GM12864 (cell line): ENCODE data around the gene KANK4.

Experiments
- DNase-seq: peaks from one replicate; pipeline ENCODE4 v3.0.0-alpha.2; 2011; ENCODE audit warnings: low read depth
- H3K4me3 ChIP-seq: 2 replicates; pipeline ENCODE4 v1.5.1; 2011; ENCODE audit warnings: mild to moderate bottlenecking, low read depth, low read length, control low read depth
- CTCF ChIP-seq: IDR thresholded peaks from 2 replicates; pipeline ENCODE4 v1.5.1; 2011; ENCODE audit warnings: low read depth, mild to moderate bottlenecking, moderate library complexity, low read length, control low read depth, inconsistent platforms; ENCODE audit errors: missing control alignments

KANK4 gene

GRCh38 chr1:62318756-62319544 is at the start of gene KANK4:
KANK4 (minus strand) TSS chr1:62319434; CDS start chr1:62281564, 37,870 bp downstream.
- no peak for DNase-seq
- TF ChIP-seq CTCF, result no peak
- H3K4me3 ChIP-seq, result no peak within 1 kb of the TSS

- no peak for DNase-seq
- no peak for TF ChIP-seq CTCF
- no peak overlapping the region for H3K4me3 ChIP-seq
These were observed 49.8 kb upstream of the KANK4 start for GRCh38 chr1:62368989-62369388.

- no peak for DNase-seq
- no peak overlapping the region for H3K4me3 ChIP-seq
- TF ChIP-seq CTCF, result no peak
These were observed 47.8 kb upstream of the KANK4 start for GRCh38 chr1:62367005-62367557.

- H3K4me3 ChIP-seq, result no peak overlapping the region
- no peak for DNase-seq
- no peak for TF ChIP-seq CTCF
These were observed 45.5 kb upstream of the KANK4 start for GRCh38 chr1:62364721-62365120.

- no peak for DNase-seq
These were observed 43.7 kb upstream of the KANK4 start for GRCh38 chr1:62362926-62363325.

GRCh38 chr1:62362061-62362917 is 43.1 kb upstream of the KANK4 start:
- no peak for TF ChIP-seq CTCF
- no peak overlapping the region for H3K4me3 ChIP-seq
- no peak for DNase-seq

More at GRCh38 chr1:62362926-62363325, 43.7 kb upstream of the KANK4 start:
- TF ChIP-seq CTCF, result no peak
- H3K4me3 ChIP-seq, result no peak overlapping the region
